CD4-positive, alpha-beta T cell treated with Interleukin-10 for 1 hour (primary cell): ENCODE data around the gene PDCD4.
"Not testable (repeated sequence)": the region's sequence is repeated elsewhere in the genome, so short reads cannot be mapped to it uniquely, and the experiment has no call there.

ENCODE experiments used
- DNase-seq: peaks from one replicate; pipeline ENCODE4 v3.0.0-alpha.2; 2020

Gene PDCD4

DNA sequence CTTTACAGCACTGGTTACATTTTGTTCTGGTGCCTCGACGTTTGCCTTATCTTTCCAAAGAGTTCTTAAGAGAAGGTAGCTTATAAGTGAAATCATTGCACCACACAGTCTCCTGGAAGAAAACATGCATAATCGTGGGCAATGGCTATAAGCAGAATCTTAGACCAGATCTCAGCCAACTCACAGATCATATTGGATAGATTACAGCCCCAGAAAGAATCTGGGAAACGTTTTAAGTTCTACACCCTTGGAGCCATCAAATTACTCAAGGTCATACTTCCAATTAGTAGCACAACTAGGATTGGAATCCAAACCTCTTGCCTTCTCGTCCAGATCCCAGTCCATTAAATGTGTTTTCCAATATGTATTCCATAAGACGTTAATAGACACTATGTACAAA, 8.8 kb upstream of the PDCD4 start:
- no peak for DNase-seq

DNA sequence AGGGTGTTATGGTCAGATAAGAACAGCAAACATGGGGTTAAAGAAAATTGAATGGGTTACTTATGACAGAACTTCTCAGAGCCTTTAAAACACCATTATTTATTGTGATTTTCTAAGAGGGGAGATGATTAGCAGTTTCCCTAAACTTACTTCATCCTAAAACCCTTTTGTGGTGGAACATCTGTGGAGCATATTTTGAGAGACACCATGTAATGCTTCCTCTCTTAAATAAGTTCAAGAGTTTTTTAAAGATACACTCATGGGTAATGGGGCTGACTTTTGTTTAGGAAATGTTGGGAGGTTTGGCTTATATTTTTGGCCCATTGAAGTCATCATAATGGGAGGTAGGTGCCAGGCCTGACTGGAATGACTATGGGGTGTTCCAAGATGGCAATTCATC, 8.4 kb upstream of the PDCD4 start:
- DNase-seq: no peak

DNA sequence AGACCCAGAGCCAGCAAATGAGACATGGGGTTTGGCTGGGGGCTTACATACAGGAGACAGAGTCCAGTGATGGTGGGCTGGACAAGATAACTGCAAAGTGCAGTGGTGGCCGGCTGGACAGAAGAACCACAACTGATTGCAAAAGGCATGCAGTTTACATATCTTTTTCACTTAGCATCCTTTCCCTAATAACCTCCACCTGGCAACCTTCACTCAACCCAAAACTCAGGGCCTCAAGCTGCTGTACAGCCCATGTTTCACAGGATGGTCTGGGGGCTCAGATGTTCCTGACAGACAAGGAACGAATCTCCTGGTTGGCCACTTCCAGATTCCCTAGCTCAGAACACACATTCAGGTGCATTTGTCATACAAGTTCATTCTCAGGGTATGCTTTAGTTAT, 7.8 kb upstream of the PDCD4 start:
- no peak for DNase-seq

DNA sequence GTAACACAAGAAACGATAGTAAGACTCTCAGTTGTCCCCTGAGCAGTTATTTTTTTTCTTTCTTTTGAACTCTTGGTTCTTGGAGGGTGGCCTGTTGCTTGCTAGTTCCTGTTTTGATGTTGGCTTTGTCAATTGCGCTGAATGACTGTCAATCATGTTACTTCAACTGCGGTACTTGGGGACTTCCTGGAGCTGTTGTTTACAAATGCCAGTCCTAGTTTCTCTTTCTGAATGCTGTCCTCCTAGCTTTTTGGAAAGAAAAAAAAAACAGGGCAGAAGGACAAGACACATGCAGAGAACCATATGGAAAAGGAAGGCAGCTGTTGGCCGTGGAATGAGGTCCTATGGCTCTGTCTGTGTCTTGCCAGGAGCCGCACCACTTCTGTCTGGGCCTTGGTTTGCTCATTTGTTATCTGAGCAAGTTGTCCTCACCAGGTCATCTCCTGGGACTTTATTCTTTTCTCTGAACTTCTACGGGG, 7.0 kb upstream of the PDCD4 start:
- peak; percentile 87 for DNase-seq

DNA sequence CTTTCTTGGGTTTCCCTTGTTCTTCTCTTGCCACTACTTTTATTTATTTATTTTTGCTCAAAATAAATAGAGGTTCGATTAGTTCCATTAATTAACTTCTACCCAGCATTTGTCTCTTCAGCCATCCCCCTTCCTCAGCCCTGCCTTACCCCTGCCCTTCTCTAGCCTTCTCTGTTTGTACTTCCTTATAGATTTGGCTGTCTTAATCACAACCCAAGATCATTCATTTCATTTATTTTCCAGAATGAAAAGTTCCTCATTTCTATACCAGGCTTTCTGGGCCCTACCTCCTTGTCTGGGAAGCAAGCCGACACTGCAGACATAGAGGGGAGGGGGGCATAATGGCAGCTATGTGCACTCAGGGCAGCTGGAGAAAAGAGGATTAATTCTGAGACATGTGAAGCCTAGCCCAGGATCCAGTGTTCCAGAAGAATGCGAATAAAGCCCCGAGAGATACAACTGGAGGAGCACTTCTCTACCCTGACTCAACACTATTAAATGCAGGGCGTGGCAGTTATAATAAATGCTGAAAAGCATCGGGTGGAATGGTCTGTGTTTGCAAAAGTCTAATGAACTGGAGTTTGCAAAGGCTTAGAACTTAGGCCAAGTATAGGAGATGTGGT, 6.4 kb upstream of the PDCD4 start:
- no peak for DNase-seq

DNA sequence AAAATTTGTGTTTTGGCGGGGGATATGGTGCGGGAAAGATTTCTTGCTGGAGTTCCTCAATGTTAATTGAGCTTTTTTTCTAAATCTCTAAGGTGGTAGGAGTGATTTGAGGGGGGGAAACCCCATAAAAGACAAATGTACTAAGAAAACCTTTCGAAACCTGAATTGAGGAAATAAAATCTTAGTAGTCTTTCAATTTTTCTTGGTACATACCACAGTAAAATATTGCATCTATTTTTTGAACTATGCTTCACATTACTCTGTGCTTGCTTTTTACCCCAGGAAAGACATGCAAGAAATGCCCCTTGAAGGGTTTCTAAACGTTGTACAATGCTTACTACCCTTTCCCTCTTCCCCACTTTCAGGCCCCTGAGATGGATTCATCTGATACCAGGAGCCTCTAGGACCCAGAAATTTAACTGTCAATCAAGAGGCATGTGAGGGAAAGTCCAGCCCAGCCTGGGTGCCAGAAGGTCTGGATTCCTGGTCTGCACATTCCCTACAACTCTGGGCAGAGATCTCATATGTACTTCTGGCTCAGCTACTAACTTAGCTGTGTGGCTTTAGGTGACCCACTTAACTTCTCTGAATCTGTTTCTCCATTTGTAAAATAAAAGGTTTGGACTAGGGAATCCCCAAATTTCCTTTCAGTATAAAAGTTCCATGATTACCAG, 5.8 kb upstream of the PDCD4 start:
- DNase-seq: no peak

DNA sequence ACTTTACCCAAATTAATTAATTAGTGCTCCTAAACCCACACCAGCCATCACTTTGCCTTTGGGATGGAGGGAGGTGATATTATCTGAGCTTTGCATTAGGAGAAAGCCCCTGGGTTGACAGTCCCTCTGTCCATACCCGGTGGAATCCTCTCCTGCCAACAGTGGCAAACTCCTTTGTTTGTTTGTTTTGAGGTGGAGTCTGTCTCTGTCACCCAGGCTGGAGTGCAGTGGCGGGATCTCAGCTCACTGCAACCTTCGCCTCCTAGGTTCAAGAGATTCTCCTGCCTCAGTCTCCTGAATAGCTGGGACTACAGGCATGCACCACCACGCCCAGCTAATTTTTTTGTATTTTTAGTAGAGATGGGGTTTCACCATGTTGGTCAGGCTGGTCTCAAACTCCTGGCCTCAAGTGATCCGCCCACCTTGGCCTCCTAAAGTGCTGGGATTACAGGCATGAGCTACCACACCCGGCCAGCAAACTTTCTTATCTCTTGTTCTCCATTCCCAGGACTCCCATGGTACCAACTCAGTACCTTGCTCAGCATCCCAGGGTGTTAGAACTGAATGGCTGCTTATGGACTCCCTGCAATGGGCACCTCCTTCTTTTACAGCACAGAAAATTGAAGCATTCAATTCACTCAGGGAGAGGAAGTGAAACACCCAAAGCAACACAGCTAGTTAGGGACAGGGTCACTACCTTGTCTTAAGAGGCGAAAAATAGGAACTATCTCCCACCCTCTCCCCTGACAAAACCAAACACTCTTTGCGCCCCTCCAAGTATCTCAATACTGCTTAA, 4.5 kb upstream of the PDCD4 start:
- DNase-seq: not testable (repeated sequence)

DNA sequence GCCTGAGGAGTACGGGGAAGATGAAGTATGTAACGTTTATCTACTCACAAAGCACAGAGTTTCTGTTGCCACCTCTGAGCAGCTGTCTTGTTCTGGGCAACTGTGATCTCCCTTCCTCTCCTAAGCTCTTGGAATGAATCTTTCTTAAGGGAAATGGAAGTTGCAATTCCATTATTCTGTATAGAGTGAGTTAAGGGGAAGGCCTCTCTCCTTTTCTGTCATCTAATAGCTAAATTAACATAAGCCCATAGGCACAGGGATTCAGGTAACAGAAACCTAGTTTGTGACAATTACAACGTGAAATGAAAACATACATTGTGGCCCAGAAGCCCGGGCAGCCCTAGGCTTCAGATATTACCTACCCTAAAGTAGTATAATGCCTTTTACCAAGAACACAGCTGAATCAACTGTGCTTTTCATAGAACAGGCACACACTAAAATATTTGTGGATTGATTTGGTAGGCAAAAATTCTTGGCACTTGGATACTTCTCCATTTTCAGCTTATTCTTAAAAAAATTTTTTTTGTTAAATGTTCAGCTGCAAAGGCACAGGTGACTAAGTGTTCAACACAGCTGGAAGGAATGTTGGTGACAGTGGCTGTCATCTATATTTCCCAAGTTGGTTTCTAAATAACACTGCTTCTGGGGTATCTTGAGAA, 3.8 kb upstream of the PDCD4 start:
- no peak for DNase-seq

DNA sequence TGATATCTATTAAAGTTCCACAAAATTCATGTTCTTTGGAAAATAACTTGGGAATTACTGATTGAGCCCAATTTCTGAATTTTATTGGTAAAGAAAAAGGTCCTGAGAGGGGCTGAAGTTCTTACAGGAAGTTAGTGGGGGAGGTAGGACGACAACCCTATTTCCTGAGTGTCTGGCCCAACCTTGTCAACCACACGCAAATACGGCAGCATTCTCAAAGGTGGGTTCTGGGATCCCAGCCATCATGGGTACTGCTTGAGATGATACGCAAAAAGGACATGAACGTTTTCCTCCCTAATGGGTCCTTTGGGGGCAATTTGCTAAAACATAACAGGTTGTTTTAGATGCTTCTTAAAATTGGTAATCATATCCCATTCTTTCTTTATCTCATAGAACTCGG, 2.7 kb upstream of the PDCD4 start:
- DNase-seq: peak; percentile 77

DNA sequence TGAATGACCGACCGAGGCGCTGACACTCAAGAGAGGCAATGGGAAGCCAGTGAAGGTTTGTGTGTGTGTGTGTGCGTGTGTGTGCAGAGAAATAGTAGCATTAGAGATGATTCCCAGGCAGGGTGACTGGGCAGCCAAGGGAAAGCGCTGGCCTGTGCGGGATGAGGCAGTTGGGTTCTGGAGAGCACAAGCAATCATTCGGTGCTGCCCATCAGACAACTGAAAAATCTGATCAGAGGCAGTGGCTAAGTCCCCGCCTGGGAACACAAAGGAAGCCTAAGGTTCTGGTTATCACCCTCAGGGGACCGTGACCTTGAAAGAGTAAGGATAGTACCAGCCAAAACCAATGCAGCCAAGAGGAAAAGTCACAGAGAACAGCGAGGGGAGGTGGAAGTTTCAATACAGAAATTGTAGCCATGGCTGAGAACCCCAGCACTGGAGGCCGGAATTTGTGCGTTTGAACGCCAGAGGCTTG, 868 bp upstream of the PDCD4 start:
- no peak for DNase-seq

DNA sequence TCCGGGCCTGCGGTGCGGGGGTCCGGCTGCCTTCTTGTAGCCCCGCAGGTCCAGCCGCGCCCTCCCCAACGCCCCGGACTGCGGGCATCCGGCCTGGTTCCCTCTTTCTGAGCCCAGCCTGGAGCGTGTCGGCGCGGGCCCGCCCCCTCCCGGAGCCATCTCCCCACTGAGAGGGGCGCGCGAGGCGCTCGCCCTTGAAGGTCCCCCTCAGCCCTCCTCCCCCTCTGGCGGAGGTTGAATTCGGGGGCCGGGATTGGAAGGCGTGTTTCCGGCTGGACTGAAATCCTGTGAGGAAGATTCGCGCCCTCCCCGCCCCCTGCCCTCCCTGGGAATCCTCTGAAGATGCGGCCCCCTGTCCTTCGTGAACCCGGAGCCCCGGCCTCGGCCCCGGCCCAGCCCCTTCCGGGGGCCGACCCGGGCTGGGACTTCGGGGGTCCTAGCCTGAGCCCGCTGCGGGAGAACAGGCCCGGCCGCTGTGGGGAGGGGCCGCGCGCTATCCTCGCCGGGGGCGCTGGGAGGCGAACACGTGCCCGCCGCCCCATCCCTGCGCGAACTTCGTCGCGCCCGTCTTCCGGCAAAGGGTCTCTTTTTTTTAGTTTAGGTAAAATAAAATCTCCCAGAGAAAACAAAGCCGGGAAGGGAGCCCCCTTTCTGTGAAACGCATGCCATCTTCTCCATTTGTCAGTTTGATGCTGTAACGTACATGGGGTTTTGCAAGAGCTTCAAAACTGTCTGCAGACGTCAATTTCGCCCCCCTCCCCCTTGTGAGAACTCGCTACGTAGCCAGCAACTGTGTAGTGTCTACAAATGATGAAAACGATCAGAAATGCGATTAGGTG, 636 bp downstream of the PDCD4 start:
- peak; percentile 90 for DNase-seq

DNA sequence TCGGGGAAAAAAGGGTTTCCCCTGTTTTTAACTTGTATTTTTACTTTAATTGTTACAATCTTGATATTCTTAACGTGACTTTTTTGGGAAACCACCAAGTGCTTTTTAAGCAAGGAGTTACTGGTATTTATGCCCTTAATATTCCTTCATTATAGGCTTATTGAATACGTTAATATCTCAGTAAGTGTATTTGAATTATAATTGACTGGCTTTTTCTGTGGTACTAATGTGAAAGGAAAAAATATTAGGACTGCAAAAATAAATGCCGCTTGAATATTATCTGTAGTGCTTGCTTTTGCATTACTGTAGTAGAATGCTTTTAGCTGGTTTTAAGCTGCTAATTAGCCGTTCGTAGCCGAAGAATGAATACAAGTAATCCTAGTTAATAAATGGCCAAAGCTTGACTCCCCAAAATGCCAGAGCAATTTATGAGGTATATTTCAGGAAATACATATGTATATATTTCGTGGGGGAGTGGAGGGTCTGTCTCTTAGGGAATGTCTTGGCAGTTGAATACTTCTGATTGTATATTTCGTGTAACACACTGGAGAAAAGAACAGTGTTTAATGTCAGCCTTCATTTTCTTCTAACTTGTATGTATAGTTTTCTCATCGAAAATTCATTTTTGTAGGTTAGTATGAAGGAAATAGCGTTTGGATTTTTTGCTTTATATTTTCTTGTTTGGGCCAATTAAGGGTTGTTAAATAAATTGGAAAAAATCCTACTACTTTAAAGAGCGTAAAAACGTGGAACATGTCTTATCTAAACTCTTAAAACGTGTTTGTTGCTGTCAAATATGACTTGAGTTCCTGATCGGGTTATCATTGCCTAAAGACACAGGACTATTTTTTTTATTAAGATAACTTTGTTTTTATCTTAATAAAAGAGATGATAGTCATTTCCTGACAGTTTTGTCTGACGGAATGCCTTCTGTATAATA, 1.5 kb downstream of the PDCD4 start:
- DNase-seq: no peak

DNA sequence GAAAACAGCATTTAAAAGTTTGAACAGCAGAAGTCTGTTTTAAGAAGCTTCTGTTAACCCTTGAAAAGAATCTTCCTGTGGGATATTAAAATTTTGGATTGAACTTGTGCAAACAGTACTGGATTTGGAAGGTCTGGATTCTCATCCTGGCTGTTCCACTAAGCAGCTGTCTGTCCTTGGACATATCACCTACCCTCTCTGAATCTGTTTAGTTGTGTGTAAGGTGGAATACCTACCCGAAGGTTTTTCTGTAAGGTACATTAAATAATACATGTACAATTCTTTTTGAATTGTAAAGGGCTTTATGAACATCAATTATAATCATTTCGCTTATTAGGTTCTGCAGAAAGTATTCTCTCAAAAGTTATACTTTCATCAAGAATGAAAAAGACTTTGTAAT, 2.2 kb downstream of the PDCD4 start:
- DNase-seq: no peak

DNA sequence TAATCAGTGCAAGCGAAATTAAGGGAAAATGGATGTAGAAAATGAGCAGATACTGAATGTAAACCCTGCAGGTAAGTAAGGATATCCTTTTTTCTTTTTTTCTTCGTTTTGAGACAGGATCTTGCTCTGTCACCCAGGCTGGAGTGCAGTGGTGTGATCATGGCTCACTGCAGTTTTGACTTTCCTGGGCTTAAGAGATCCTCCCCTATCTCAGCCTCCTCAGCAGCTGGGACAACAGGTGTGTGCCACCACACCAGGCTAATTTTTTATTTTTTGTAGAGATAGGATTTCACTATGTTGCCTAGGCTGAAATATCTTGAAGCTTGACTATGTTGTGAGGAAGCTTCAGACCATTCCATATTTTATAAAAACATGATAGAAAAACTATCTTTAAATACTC, 4.3 kb downstream of the PDCD4 start:
- no peak for DNase-seq

DNA sequence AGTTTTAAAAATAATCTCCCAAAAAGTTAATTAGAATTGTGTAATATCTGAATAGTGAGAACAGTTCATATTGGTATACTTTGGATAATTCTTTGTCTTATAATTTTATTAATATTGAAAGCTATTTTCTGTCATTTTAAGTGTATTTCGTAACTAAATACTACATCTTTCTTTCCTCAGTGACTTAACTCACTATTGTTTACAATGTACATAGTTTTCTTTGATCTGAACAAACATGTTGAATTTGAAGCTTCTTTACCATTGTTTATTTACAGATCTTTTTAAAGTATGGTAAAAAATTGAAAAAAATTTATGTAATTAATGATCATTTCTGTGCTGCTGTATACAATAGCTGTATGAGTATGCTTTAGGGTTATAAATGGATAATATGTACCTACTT, 5.1 kb downstream of the PDCD4 start:
- no peak for DNase-seq

DNA sequence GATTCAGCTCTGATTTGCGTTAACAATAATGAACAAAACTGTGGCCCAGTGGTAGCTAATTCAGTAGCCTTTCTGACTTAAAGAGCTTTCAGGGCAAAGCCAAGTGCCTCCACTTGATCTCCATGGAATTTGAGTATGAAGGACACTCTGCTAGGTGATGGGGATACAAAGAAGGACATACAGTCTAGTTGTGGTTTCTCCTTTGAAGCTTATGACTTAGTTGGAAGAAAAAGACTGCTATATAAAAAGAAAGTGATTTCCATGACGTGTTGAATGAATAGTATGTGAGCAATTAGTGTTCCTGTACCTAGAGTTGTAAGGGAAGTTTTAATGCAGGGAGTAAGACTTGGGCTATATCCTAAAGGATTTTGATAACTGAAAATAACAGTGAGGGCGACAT, 8.3 kb downstream of the PDCD4 start:
- DNase-seq: no peak

DNA sequence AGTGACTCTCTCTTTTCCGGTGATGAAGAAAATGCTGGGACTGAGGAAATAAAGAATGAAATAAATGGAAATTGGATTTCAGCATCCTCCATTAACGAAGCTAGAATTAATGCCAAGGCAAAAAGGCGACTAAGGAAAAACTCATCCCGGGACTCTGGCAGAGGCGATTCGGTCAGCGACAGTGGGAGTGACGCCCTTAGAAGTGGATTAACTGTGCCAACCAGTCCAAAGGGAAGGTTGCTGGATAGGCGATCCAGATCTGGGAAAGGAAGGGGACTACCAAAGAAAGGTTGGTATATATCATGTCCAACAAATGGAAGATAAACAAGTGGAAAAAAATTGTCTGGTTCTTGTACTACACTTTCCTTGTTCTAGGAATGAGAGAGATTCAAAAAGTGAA, 9.5 kb downstream of the PDCD4 start:
- DNase-seq: no peak

DNA sequence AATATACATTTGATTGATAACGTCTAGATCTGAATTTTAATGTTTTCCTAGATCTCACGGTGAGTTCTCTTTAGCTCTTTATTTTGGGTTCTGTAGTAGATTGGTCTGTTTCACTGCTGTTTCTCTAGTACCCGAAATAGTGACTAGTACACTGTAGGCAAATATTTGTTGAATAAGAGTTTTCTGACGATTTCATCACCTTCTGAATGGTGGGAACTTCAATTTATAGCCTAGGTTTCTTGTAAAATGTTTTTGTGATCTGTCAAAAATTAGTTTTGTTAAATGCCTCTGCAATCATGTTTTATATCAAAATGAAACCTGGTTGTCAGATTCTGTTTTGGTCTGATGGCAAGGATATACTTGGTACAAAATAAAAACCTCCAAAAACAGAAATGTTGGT, 10.2 kb downstream of the PDCD4 start:
- no peak for DNase-seq

DNA sequence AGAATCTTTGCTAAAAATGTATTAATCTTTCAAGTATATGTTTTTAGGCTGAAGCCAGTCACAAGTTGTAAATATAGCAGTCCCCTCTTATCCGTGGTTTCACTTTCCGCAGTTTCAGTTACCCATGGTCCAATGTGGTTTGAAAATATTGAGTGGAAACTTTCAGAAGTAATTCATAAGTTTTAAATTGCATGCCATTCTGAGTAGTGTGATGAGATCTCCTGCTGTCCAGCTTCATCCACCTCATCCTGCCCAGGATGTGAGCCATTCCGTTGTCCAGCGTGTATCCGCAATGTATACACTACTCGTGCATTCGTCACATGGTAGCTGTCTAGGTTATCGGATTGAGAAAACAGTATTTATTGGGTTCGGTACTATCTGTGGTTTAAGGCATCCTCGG, 12.2 kb downstream of the PDCD4 start:
- no peak for DNase-seq

DNA sequence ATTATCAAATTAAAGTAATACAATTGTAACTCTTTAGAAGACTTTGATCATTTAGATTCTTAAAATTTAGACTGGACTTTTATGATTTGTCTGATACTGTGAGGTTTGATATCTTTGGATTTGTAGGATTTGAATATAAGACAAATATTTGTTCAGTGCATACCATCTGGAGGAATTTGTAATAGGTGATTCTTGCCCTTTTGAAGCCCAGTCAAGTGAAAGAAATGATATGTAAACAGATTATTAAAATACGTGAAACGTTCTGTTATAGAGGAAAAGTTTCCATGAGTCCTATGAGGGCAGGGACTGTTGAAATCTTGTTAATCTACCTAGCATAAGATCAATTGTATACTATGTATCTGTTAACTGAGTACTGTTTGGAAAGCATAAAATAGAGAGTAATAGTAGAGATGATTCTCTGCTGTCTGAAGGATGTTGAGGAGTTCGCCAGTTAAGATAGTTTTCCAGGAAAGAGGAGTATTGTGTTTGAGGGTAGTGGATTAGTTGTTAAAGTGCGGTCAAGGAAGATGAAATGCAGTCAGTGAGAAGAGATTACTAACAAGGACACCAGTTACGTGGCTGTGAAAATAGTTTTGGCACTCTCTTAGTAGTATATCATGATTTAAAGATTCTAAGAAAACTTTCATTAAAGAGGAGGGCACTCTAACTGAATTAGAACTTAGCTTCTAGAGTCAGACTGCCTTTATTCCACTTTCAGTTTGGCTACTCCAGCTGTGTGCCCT, 14.4 kb downstream of the PDCD4 start:
- no peak for DNase-seq

DNA sequence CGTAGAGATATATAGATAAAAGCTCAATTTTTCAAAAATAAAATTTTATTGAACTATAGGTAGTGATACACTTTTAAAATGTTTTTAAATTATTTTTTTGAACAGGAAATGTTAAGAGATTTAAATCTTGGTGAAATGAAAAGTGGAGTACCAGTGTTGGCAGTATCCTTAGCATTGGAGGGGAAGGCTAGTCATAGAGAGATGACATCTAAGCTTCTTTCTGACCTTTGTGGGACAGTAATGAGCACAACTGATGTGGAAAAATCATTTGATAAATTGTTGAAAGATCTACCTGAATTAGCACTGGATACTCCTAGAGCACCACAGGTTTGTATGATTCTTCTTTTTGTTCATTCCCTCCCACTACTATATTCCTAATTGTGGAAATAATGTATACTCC, 15.8 kb downstream of the PDCD4 start:
- no peak for DNase-seq
